ENCODE results near the gene CYP2U1. TPM values are rescaled to one million over a fixed set of nuclear protein-coding genes. Genes with fewer than 3 reads are reported as not detected.
A peak's percentile ranks its signal among the peaks of the same experiment; 100 is the strongest.

CYP2U1 gene
- total and polyA plus RNA-seq, 9 of the 15 experiments (the other 6 are each of a cell fraction or from before 2014, with no cell fraction given), result 0.03 to 0.15 (median 0.07) TPM

DNA sequence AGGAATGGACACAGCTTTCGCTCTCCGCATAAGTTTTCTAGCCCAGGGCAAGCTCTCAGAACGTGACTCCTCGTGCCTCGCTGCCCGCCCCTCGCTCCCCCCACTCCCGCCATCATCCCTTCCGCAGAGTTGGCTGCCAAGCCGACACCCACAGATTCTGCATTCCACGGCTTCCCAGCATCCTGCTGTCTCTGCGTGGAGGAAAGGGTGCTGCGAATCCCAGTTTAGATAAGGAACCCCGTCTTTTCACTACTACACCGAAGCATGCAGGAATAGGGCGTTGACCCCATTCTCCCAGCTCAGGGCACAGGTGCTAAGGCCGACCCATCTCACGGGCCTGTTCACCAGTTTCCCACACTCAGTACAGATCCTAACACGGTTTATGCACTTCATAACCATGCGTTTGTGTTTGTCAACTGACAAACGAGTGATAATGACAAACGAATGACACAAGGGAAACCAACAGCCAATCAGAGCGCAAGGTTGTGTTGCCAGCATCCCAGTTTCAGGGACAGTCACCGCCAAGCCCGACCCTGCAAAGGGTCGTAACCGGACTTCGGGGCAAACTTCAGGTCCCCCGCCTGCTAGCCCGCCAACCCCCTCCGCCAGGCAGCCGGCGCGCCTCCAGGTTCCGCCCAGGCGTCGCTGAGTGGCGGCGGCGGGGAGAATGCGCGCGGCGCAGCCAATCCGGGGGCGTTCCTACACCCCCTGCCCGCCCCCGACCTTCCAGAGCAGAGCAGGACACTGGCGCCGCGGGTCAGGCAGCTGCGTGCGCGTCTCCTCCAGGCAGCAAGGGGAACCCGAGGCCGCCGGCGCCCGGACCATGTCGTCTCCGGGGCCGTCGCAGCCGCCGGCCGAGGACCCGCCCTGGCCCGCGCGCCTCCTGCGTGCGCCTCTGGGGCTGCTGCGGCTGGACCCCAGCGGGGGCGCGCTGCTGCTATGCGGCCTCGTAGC, at the start of gene CYP2U1 (continued):
- TF ChIP-seq ZNF699 (CRISPR knock-in tag; IDR thresholded peaks at IDR 0.05; ENCODE audit: insufficient replicate concordance), result no peak
- no peak for TF ChIP-seq PTRF (tag; IDR thresholded peaks at IDR 0.05)
- TF ChIP-seq NR2C2 (CRISPR knock-in tag; IDR thresholded peaks at IDR 0.05), result no peak
- peak; percentile 31; the same call in 1 of the 2 replicates for TF ChIP-seq NR2C2 (tag; IDR thresholded peaks at IDR 0.05)
- no peak for TF ChIP-seq POLR2H (tag; IDR thresholded peaks at IDR 0.05; ENCODE audit: low read depth)
- TF ChIP-seq, protein P1, sequence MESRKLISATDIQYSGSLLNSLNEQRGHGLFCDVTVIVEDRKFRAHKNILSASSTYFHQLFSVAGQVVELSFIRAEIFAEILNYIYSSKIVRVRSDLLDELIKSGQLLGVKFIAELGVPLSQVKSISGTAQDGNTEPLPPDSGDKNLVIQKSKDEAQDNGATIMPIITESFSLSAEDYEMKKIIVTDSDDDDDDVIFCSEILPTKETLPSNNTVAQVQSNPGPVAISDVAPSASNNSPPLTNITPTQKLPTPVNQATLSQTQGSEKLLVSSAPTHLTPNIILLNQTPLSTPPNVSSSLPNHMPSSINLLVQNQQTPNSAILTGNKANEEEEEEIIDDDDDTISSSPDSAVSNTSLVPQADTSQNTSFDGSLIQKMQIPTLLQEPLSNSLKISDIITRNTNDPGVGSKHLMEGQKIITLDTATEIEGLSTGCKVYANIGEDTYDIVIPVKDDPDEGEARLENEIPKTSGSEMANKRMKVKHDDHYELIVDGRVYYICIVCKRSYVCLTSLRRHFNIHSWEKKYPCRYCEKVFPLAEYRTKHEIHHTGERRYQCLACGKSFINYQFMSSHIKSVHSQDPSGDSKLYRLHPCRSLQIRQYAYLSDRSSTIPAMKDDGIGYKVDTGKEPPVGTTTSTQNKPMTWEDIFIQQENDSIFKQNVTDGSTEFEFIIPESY (CRISPR knock-in tag; IDR thresholded peaks at IDR 0.05), result 0 out of 2 replicates have a peak, but pooled peaks have one; percentile 10
- TF ChIP-seq, protein P2, sequence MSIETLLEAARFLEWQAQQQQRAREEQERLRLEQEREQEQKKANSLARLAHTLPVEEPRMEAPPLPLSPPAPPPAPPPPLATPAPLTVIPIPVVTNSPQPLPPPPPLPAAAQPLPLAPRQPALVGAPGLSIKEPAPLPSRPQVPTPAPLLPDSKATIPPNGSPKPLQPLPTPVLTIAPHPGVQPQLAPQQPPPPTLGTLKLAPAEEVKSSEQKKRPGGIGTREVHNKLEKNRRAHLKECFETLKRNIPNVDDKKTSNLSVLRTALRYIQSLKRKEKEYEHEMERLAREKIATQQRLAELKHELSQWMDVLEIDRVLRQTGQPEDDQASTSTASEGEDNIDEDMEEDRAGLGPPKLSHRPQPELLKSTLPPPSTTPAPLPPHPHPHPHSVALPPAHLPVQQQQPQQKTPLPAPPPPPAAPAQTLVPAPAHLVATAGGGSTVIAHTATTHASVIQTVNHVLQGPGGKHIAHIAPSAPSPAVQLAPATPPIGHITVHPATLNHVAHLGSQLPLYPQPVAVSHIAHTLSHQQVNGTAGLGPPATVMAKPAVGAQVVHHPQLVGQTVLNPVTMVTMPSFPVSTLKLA (conservative IDR thresholded peaks at IDR 0.05), result peak in 1 of 2 experiments; percentile 42; a peak in 1 of 4 replicates
- no peak for TF ChIP-seq FOSL1 (tag; conservative IDR thresholded peaks at IDR 0.05)
- no peak for TF ChIP-seq TFAM (CRISPR knock-in tag; conservative IDR thresholded peaks at IDR 0.05)
- TF ChIP-seq ZNF778 (CRISPR knock-in tag; IDR thresholded peaks at IDR 0.05), result no peak
- TF ChIP-seq SLC30A9 (CRISPR knock-in tag; IDR thresholded peaks at IDR 0.05), result no peak
- TF ChIP-seq, protein P3, sequence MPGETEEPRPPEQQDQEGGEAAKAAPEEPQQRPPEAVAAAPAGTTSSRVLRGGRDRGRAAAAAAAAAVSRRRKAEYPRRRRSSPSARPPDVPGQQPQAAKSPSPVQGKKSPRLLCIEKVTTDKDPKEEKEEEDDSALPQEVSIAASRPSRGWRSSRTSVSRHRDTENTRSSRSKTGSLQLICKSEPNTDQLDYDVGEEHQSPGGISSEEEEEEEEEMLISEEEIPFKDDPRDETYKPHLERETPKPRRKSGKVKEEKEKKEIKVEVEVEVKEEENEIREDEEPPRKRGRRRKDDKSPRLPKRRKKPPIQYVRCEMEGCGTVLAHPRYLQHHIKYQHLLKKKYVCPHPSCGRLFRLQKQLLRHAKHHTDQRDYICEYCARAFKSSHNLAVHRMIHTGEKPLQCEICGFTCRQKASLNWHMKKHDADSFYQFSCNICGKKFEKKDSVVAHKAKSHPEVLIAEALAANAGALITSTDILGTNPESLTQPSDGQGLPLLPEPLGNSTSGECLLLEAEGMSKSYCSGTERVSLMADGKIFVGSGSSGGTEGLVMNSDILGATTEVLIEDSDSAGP (CRISPR knock-in tag; IDR thresholded peaks at IDR 0.05), result no peak
- TF ChIP-seq SMARCB1 (IDR thresholded peaks at IDR 0.05; ENCODE audit: insufficient read length, low read depth), result no peak
- TF ChIP-seq SNRNP70 (optimal IDR thresholded peaks at IDR 0.05; ENCODE audit: low read depth, low read length), result no peak
- no peak for TF ChIP-seq GTF3C2 (IDR thresholded peaks at IDR 0.05; ENCODE audit: borderline replicate concordance, extremely low read depth, insufficient read length)
- no peak for TF ChIP-seq SNIP1 (IDR thresholded peaks at IDR 0.05; ENCODE audit: low read depth)
- no peak for TF ChIP-seq SMARCC2 (IDR thresholded peaks at IDR 0.05; ENCODE audit: low read depth)
- TF ChIP-seq RBM17 (IDR thresholded peaks at IDR 0.05; ENCODE audit: borderline replicate concordance, low read depth, low read length), result no peak
